Measurements from ENCODE around the gene BANP. TPM values are rescaled to one million over a fixed set of nuclear protein-coding genes. Genes with fewer than 3 reads are reported as not detected.
"Not testable (repeated sequence)": the region's sequence is repeated elsewhere in the genome, so short reads cannot be mapped to it uniquely, and the experiment has no call there.

Gene BANP
- total and polyA plus RNA-seq, 2 donors, result 27.0 to 29.7 TPM

GRCh38 chr16:88048985-88049384 lies 97.8 kb downstream of the BANP start:
- Histone ChIP-seq H3K4me3 (ENCODE audit: low read length in 2 of 2) (no peak overlapping the region), H3K27me3 (ENCODE audit: control insufficient read depth in 2 of 2, insufficient read depth in 1 of 2, low read length in 1 of 2) (no peaks in the 10 kb centered on the region), H3K9me3 (ENCODE audit: control insufficient read depth in 2 of 2, insufficient read depth in 1 of 2, low read length in 1 of 2) (no peaks in the 10 kb centered on the region), H3K36me3 (ENCODE audit: control insufficient read depth in 2 of 2, insufficient read depth in 2 of 2, low read length in 1 of 2) (peaks cover 11 to 47% of the 10 kb centered on the region in 2 donors), H3K4me1 (ENCODE audit: control insufficient read depth in 2 of 2, insufficient read depth in 2 of 2, low read length in 2 of 2) (no peaks in the 10 kb centered on the region), H3K27ac (ENCODE audit: low read depth in 1 of 2, low read length in 1 of 2) (no peak overlapping the region)
- DNase-seq (ENCODE audit: low read depth in 6 of 9, low spot score in 9 of 9), result no peak
- 98% methylated on average over 15 of the region's 15 CpGs for WGBS

- DNase-seq (ENCODE audit: low read depth in 6 of 9, low spot score in 9 of 9), result no peak
- Histone ChIP-seq H3K4me1 (ENCODE audit: control insufficient read depth in 2 of 2, insufficient read depth in 2 of 2, low read length in 2 of 2) (no peaks in the 10 kb centered on the region), H3K4me3 (ENCODE audit: low read length in 2 of 2) (no peak overlapping the region), H3K9me3 (ENCODE audit: control insufficient read depth in 2 of 2, insufficient read depth in 1 of 2, low read length in 1 of 2) (no peaks in the 10 kb centered on the region), H3K36me3 (ENCODE audit: control insufficient read depth in 2 of 2, insufficient read depth in 2 of 2, low read length in 1 of 2) (peaks cover 11 to 47% of the 10 kb centered on the region in 2 donors), H3K27me3 (ENCODE audit: control insufficient read depth in 2 of 2, insufficient read depth in 1 of 2, low read length in 1 of 2) (no peaks in the 10 kb centered on the region), H3K27ac (ENCODE audit: low read depth in 1 of 2, low read length in 1 of 2) (no peak overlapping the region)
- 95% methylated on average over 25 of the region's 25 CpGs for WGBS
Measured at GRCh38 chr16:88049561-88050545, 98.6 kb downstream of the BANP start.

- no peak for DNase-seq (ENCODE audit: low read depth in 6 of 9, low spot score in 9 of 9)
- Histone ChIP-seq H3K4me3 (ENCODE audit: low read length in 2 of 2) (no peak overlapping the region), H3K4me1 (ENCODE audit: control insufficient read depth in 2 of 2, insufficient read depth in 2 of 2, low read length in 2 of 2) (no peaks in the 10 kb centered on the region), H3K27ac (ENCODE audit: low read depth in 1 of 2, low read length in 1 of 2) (no peak overlapping the region), H3K27me3 (ENCODE audit: control insufficient read depth in 2 of 2, insufficient read depth in 1 of 2, low read length in 1 of 2) (no peaks in the 10 kb centered on the region), H3K36me3 (ENCODE audit: control insufficient read depth in 2 of 2, insufficient read depth in 2 of 2, low read length in 1 of 2) (peaks cover 11 to 40% of the 10 kb centered on the region in 2 donors), H3K9me3 (ENCODE audit: control insufficient read depth in 2 of 2, insufficient read depth in 1 of 2, low read length in 1 of 2) (no peaks in the 10 kb centered on the region)
- 98% methylated on average over 22 of the region's 22 CpGs for WGBS
Measured at GRCh38 chr16:88050952-88051660, 99.9 kb downstream of the BANP start.

GRCh38 chr16:88052661-88053060 lies 101.4 kb downstream of the BANP start:
- WGBS, result 98% methylated on average over 2 of the region's 2 CpGs
- Histone ChIP-seq H3K9me3 (ENCODE audit: control insufficient read depth in 2 of 2, insufficient read depth in 1 of 2, low read length in 1 of 2) (no peaks in the 10 kb centered on the region), H3K4me1 (ENCODE audit: control insufficient read depth in 2 of 2, insufficient read depth in 2 of 2, low read length in 2 of 2) (no peaks in the 10 kb centered on the region), H3K36me3 (ENCODE audit: control insufficient read depth in 2 of 2, insufficient read depth in 2 of 2, low read length in 1 of 2) (peaks cover 16 to 47% of the 10 kb centered on the region in 2 donors), H3K4me3 (ENCODE audit: low read length in 2 of 2) (no peak overlapping the region), H3K27me3 (ENCODE audit: control insufficient read depth in 2 of 2, insufficient read depth in 1 of 2, low read length in 1 of 2) (no peaks in the 10 kb centered on the region), H3K27ac (ENCODE audit: low read depth in 1 of 2, low read length in 1 of 2) (no peak overlapping the region)
- DNase-seq (ENCODE audit: low read depth in 6 of 9, low spot score in 9 of 9), result no peak

GRCh38 chr16:88053479-88053878 lies 102.2 kb downstream of the BANP start:
- not testable (repeated sequence) for H3K4me3 ChIP-seq (ENCODE audit: low read length in 2 of 2); H3K27me3 ChIP-seq (ENCODE audit: control insufficient read depth in 2 of 2, insufficient read depth in 1 of 2, low read length in 1 of 2); H3K9me3 ChIP-seq (ENCODE audit: control insufficient read depth in 2 of 2, insufficient read depth in 1 of 2, low read length in 1 of 2); H3K27ac ChIP-seq (ENCODE audit: low read depth in 1 of 2, low read length in 1 of 2); DNase-seq (ENCODE audit: low read depth in 6 of 9, low spot score in 9 of 9); H3K4me1 ChIP-seq (ENCODE audit: control insufficient read depth in 2 of 2, insufficient read depth in 2 of 2, low read length in 2 of 2)
- 100% methylated on average over 1 of the region's 1 CpG for WGBS
- H3K36me3 ChIP-seq (ENCODE audit: control insufficient read depth in 2 of 2, insufficient read depth in 2 of 2, low read length in 1 of 2), result peaks cover 14 to 53% of the 10 kb centered on the region in 2 donors

- Histone ChIP-seq H3K4me3 (ENCODE audit: low read length in 2 of 2) (no peak overlapping the region), H3K4me1 (ENCODE audit: control insufficient read depth in 2 of 2, insufficient read depth in 2 of 2, low read length in 2 of 2) (no peaks in the 10 kb centered on the region), H3K27ac (ENCODE audit: low read depth in 1 of 2, low read length in 1 of 2) (no peak overlapping the region), H3K9me3 (ENCODE audit: control insufficient read depth in 2 of 2, insufficient read depth in 1 of 2, low read length in 1 of 2) (no peaks in the 10 kb centered on the region), H3K27me3 (ENCODE audit: control insufficient read depth in 2 of 2, insufficient read depth in 1 of 2, low read length in 1 of 2) (no peaks in the 10 kb centered on the region), H3K36me3 (ENCODE audit: control insufficient read depth in 2 of 2, insufficient read depth in 2 of 2, low read length in 1 of 2) (peaks cover 10 to 46% of the 10 kb centered on the region in 2 donors)
- WGBS, result 99% methylated on average over 7 of the region's 7 CpGs
- no peak for DNase-seq (ENCODE audit: low read depth in 6 of 9, low spot score in 9 of 9)
Measured at GRCh38 chr16:88055356-88055755, 104.1 kb downstream of the BANP start.

GRCh38 chr16:88056212-88056611 lies 105.0 kb downstream of the BANP start:
- H3K27me3 ChIP-seq (ENCODE audit: control insufficient read depth in 2 of 2, insufficient read depth in 1 of 2, low read length in 1 of 2), result no peaks in the 10 kb centered on the region
- no peak for DNase-seq (ENCODE audit: low read depth in 6 of 9, low spot score in 9 of 9)
- no peaks in the 10 kb centered on the region for H3K9me3 ChIP-seq (ENCODE audit: control insufficient read depth in 2 of 2, insufficient read depth in 1 of 2, low read length in 1 of 2)
- no peak overlapping the region for H3K4me3 ChIP-seq (ENCODE audit: low read length in 2 of 2)
- H3K4me1 ChIP-seq (ENCODE audit: control insufficient read depth in 2 of 2, insufficient read depth in 2 of 2, low read length in 2 of 2), result no peaks in the 10 kb centered on the region
- H3K36me3 ChIP-seq (ENCODE audit: control insufficient read depth in 2 of 2, insufficient read depth in 2 of 2, low read length in 1 of 2), result peaks cover 10 to 47% of the 10 kb centered on the region in 2 donors
- no peak overlapping the region for H3K27ac ChIP-seq (ENCODE audit: low read depth in 1 of 2, low read length in 1 of 2)
- 91% methylated on average over 4 of the region's 4 CpGs for WGBS

- peaks cover 13 to 39% of the 10 kb centered on the region in 2 donors for H3K36me3 ChIP-seq (ENCODE audit: control insufficient read depth in 2 of 2, insufficient read depth in 2 of 2, low read length in 1 of 2)
- WGBS, result 98% methylated on average over 26 of the region's 26 CpGs
- no peak for DNase-seq (ENCODE audit: low read depth in 6 of 9, low spot score in 9 of 9)
Measured at GRCh38 chr16:88057656-88058055, 106.4 kb downstream of the BANP start.

GRCh38 chr16:88058136-88058535 lies 106.9 kb downstream of the BANP start:
- no peak overlapping the region for H3K27ac ChIP-seq (ENCODE audit: low read depth in 1 of 2, low read length in 1 of 2)
- no peaks in the 10 kb centered on the region for H3K4me1 ChIP-seq (ENCODE audit: control insufficient read depth in 2 of 2, insufficient read depth in 2 of 2, low read length in 2 of 2)
- 97% methylated on average over 14 of the region's 14 CpGs for WGBS
- H3K27me3 ChIP-seq (ENCODE audit: control insufficient read depth in 2 of 2, insufficient read depth in 1 of 2, low read length in 1 of 2), result no peaks in the 10 kb centered on the region
- H3K4me3 ChIP-seq (ENCODE audit: low read length in 2 of 2), result no peak overlapping the region
- no peaks in the 10 kb centered on the region for H3K9me3 ChIP-seq (ENCODE audit: control insufficient read depth in 2 of 2, insufficient read depth in 1 of 2, low read length in 1 of 2)
- H3K36me3 ChIP-seq (ENCODE audit: control insufficient read depth in 2 of 2, insufficient read depth in 2 of 2, low read length in 1 of 2), result peaks cover 17 to 40% of the 10 kb centered on the region in 2 donors
- DNase-seq (ENCODE audit: low read depth in 6 of 9, low spot score in 9 of 9), result no peak

More at GRCh38 chr16:88057656-88058055, 106.4 kb downstream of the BANP start:
- no peaks in the 10 kb centered on the region for H3K4me1 ChIP-seq (ENCODE audit: control insufficient read depth in 2 of 2, insufficient read depth in 2 of 2, low read length in 2 of 2)
- no peak overlapping the region for H3K27ac ChIP-seq (ENCODE audit: low read depth in 1 of 2, low read length in 1 of 2)
- no peaks in the 10 kb centered on the region for H3K27me3 ChIP-seq (ENCODE audit: control insufficient read depth in 2 of 2, insufficient read depth in 1 of 2, low read length in 1 of 2)
- no peaks in the 10 kb centered on the region for H3K9me3 ChIP-seq (ENCODE audit: control insufficient read depth in 2 of 2, insufficient read depth in 1 of 2, low read length in 1 of 2)
- H3K4me3 ChIP-seq (ENCODE audit: low read length in 2 of 2), result no peak overlapping the region
